NCI-H146 treated with DMSO at 0.1 percent for 48 hours (cell line): Measurements from ENCODE around the gene BCKDHB.
"Not testable (repeated sequence)": the region's sequence is repeated elsewhere in the genome, so short reads cannot be mapped to it uniquely, and the experiment has no call there.

Experiments used
- DNase-seq: peaks from one replicate; lab custom pipeline; 2025; ENCODE audit not compliant: unreplicated experiment; lab: John Stamatoyannopoulos, UW

The BCKDHB gene

GRCh38 chr6:80205404-80205803, 98.9 kb downstream of the BCKDHB start:
- DNase-seq, result no peak

GRCh38 chr6:80206758-80207157, 100.3 kb downstream of the BCKDHB start:
- no peak for DNase-seq

GRCh38 chr6:80209430-80209829, 103.0 kb downstream of the BCKDHB start:
- no peak for DNase-seq

GRCh38 chr6:80210618-80211017, 104.1 kb downstream of the BCKDHB start:
- DNase-seq, result no peak

- no peak for DNase-seq
Measured at GRCh38 chr6:80211286-80211685, 104.8 kb downstream of the BCKDHB start.

- DNase-seq, result not testable (repeated sequence)
Measured at GRCh38 chr6:80211890-80212289, 105.4 kb downstream of the BCKDHB start.

- no peak for DNase-seq
Measured at GRCh38 chr6:80214436-80215022, 108.1 kb downstream of the BCKDHB start.

GRCh38 chr6:80215063-80215462, 108.6 kb downstream of the BCKDHB start:
- DNase-seq, result no peak

GRCh38 chr6:80217794-80218193, 111.3 kb downstream of the BCKDHB start:
- DNase-seq, result no peak

GRCh38 chr6:80223743-80224212, 117.3 kb downstream of the BCKDHB start:
- DNase-seq, result no peak

GRCh38 chr6:80226151-80226550, 119.7 kb downstream of the BCKDHB start:
- DNase-seq, result no peak

GRCh38 chr6:80226699-80227098, 120.2 kb downstream of the BCKDHB start:
- DNase-seq, result no peak

GRCh38 chr6:80227545-80228105, 121.2 kb downstream of the BCKDHB start:
- DNase-seq, result no peak

GRCh38 chr6:80233262-80233661, 126.8 kb downstream of the BCKDHB start:
- no peak for DNase-seq

GRCh38 chr6:80233958-80234357, 127.5 kb downstream of the BCKDHB start:
- DNase-seq, result no peak

GRCh38 chr6:80234401-80234800, 127.9 kb downstream of the BCKDHB start:
- DNase-seq, result no peak

GRCh38 chr6:80234908-80235307, 128.4 kb downstream of the BCKDHB start:
- DNase-seq, result no peak

- DNase-seq, result no peak
Measured at GRCh38 chr6:80235647-80236046, 129.2 kb downstream of the BCKDHB start.

- DNase-seq, result not testable (repeated sequence)
Measured at GRCh38 chr6:80238754-80239153, 132.3 kb downstream of the BCKDHB start.

GRCh38 chr6:80245043-80245442, 138.6 kb downstream of the BCKDHB start:
- no peak for DNase-seq

- no peak for DNase-seq
Measured at GRCh38 chr6:80249897-80250296, 143.4 kb downstream of the BCKDHB start.

GRCh38 chr6:80250391-80250997, 144.0 kb downstream of the BCKDHB start:
- DNase-seq, result no peak

GRCh38 chr6:80251321-80251720, 144.8 kb downstream of the BCKDHB start:
- no peak for DNase-seq
